ENCODE results near the gene CDH4.

GRCh38 chr20:61975407-61976129 lies 723.5 kb downstream of the CDH4 start:
- TF ChIP-seq, protein P1, sequence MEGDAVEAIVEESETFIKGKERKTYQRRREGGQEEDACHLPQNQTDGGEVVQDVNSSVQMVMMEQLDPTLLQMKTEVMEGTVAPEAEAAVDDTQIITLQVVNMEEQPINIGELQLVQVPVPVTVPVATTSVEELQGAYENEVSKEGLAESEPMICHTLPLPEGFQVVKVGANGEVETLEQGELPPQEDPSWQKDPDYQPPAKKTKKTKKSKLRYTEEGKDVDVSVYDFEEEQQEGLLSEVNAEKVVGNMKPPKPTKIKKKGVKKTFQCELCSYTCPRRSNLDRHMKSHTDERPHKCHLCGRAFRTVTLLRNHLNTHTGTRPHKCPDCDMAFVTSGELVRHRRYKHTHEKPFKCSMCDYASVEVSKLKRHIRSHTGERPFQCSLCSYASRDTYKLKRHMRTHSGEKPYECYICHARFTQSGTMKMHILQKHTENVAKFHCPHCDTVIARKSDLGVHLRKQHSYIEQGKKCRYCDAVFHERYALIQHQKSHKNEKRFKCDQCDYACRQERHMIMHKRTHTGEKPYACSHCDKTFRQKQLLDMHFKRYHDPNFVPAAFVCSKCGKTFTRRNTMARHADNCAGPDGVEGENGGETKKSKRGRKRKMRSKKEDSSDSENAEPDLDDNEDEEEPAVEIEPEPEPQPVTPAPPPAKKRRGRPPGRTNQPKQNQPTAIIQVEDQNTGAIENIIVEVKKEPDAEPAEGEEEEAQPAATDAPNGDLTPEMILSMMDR (IDR thresholded peaks at IDR 0.05; ENCODE audit: insufficient read depth, low read depth, low read length), result no peak
- TF ChIP-seq EZH2 (IDR thresholded peaks at IDR 0.05; ENCODE audit: insufficient read depth, low read length), result no peak

Measured in astrocyte (in vitro differentiated cells and primary cell).